IPS DF 19.7 (cell line): Measurements from ENCODE around the gene UNC5C.

Experiments
- DNase-seq: peaks from one replicate; pipeline ENCODE4 v3.0.0-alpha.2; 2013; ENCODE audit warnings: low read depth, low spot score

The UNC5C gene

DNA sequence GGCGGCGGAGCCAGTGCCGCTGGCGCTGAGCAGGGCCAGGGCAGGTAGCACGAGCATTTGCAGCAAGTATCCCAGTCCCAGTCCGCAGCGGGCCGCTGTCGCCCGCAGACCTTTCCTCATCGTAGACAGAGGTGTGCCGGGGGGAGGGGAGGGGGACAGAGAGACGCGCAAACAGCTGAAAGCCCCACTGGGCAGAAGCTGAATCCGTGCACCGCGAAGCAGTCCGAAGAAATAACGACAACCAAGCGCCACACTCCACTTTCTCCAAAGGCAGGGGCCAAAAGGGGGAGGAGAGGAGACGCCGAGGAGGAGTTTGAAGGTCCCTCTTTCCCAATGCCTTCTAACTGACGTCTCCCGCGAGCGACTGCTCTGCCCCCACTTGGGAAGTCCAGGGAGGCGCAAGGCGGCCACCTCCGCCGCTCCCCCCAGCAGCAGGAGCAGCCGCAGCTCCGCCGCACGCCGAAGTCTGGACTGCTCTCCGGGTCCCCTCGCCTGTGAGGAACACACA, at the start of gene UNC5C:
UNC5C (minus strand) TSS at position 236 of the 508 bp plus-strand sequence.
- no peak for DNase-seq

DNA sequence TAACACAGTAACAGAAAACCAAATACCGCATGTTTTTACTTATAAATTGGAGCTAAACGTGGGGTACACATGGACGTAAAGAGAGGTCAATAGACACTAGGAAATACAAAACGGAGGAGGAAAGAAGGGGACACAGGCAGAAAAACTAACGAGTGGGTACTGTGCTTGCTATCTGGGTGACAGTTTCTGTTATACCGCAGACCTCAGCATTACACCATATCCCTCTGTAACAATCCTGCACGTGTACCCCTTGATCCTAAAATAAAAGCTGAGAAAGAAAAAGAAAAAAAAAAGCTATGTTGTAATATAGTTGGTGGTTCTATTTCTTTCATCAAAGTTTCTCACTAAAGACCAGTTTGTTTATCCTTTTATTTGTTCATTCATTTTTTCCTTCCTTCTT, 47.9 kb upstream of the UNC5C start:
- no peak for DNase-seq

DNA sequence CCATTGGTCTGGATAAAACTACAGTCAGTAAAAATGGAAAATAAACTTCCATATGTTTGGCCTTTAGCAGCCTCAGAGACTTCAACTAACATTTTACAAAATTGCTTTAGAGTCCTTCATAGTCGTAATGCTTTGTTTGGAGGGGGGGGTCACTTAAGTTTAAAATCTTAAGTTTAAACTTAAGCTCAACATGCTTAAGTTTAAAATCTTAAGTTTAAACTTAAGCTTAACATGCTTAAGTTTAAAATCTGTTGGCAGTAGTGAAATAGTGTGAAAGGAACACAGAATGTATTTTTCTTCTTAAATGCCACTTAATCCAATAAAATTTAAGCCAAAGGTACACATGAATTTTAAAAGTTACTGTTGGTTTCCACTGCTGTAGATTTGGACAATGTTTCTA, 45.9 kb upstream of the UNC5C start:
- no peak for DNase-seq

DNA sequence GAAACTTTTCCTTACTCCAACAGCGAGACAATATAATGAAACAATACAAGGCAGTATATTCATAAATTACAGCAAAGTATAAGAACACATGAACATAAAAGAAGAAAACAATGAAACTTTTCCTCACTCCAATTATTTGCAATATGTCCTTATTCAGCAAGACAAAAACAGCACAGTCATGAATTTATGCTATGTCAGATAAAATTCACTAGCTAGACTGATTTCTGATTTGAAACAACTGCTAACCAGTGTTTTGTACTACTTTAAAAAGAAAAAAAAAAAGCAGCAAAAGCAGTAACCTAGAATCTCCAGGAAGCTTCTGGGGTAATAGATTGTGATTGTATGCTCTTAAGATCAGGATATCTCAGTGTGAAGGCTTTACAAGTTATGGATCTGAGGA, 45.2 kb upstream of the UNC5C start:
- no peak for DNase-seq

DNA sequence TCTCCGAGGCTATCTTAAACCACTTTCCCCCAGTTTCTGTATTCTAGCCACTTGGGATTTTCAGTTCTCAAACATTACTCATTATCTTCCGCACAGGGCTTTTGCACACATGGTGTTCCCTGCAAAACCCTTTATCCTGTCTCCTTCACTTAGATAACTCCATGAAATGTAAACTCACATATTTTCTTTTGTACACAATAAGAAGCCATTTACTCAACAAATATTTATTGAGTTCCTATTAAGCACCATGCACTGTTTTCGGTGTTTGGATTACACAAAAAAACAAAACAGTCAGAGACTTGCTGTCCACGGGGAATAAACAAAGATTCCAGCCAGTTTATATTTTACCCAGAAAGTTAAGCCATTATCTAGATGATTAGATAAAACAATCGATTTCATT, 42.5 kb upstream of the UNC5C start:
- no peak for DNase-seq

DNA sequence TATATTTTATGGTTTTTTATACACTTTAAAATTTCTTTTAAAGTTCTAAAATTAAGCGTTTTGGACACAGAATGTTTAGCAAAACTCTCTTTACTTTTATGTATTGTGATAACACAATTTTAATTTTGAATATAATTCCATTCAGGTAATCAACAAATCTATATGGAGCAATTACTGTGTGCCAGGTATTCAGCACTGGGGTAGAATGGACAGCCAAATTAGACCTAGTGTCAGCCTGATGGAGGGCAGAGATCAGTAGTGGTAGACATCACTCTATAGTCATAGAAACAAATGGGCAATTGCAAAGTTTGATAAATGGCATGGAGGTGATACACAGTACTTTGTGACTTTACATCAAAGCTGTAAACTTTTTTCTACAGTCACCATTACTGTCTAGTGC, 41.8 kb upstream of the UNC5C start:
- no peak for DNase-seq

DNA sequence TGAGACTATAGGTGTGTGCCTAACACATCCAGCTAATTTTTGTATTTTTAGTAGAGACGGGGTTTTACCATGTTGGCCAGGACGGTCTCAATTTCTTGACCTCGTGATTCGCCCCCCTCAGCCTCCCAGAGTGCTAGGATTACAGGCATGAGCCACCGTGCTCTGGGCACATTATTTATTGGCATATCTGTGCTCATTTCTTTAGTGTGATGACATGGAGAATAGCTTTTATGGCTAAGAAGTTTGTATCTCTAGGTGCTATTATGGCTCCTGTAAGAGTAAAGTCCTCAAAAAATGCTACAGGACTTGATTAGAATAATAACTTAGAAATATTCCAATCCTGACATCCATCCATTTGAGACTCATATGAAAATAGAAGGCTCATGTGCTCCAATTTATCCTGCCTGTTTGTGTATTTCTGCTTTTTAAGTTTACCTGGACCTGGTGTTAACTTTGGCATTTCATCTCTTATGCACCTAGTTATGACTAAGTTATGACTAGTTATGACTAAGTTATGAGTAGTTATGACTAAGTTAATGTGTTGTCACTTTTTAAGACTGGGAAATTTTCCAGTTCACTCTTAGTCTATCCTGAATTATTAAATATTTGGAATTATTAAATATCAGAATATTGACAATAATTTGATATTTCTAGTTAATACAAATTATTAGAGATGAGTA, 36.4 kb upstream of the UNC5C start:
- no peak for DNase-seq

DNA sequence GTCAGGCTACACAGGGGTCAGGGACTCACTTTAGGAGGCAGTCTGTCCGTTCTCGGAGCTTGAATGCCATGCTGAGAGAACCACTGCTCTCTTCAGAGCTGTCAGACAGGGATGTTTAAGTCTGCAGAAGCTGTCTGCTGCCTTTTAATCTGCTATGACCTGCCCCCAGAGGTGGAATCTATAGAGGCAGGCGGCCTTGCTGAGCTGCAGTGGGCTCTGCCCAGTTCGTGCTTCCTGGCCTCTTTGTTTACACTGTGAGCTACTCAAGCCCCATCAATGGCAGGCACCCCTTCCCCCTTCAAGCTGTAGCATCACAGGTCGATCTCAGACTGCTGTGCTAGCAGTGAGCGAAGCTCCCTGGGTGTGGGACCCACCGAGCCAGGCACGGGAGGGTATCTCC, 31.5 kb upstream of the UNC5C start:
- no peak for DNase-seq

DNA sequence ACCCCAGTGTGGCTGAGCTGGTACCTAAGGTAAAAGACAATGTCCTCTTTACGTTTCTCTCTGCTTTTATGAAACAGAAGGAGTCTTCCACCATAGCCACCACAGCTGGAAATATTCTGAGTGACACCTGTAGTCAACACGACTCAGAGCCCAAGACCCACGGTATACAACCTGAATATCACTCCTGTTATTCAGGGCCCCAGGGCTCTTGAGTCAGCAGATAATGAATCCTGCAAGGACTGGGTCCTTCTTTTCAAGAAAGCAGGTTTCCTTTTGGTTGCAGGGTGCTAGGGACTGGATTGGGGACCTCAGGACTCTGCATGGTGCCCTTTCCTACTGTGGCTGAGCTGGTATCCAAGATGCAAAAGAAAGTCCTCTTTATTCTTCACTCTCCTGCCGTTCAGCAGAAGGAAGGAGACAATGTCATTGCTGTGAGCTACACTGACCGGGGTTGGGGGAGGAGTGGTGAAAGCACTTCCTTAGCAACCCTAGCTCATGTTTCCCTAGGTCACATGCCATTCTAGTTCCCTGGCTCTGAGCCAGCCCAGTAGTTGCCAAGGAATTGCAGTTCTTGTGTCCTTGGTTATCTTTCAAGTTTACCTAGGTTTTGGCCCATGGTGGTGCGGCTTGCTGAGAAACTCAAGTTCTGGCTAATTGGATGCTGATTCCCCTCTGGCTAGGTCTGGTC, 23.7 kb upstream of the UNC5C start:
- DNase-seq = no peak

DNA sequence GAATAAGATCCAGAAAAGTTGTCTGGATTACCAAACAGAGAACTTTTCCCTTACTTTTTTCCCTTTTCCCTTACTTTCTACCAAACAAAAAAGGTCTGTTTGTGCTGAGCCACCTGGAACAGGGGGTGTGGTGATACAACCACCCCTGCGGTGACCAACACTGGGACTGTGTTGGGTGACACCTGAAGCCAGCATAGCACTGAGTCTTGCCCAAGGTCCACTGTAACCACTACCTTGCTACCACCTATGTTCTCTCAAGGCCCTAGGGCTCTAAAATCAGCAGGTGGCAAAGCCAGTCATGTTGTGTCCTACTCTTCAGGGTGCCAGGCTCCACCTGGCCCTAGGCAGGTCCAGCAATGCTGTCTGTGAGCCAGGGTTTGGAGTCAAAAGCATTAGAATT, 22.8 kb upstream of the UNC5C start:
- DNase-seq = no peak

DNA sequence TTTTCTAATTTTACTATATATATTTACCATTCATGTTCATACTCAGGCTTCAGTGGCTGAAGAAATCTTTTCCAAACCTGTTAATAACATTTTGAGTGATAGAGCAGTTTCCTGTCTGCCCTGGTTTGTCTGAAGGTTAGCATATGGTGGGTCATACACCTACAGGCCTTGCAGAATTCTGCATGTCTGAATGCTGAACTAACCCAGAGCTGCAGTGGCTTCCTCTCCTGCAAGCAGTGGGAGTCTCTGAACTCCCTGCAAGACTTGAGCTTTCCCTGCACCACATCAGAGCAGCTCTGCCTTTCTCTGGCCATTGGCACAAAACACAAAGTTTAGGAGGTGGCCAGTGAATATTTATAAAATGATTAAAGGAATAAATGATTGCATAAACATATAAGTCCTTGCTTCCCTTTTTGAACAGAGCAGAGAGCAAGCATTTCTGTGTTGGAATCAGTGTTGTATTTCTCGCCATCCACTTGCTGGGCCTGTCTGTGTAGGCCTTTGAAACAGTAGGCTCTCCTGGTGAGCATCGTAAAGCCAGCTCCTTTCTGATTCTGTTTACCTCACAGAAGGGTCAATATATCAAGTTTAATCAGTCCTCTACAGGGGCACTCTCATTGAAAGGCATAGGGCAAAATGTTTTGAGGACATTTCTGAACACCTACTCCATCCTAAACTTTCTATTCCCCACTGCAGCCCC, 15.0 kb upstream of the UNC5C start:
- no peak for DNase-seq

DNA sequence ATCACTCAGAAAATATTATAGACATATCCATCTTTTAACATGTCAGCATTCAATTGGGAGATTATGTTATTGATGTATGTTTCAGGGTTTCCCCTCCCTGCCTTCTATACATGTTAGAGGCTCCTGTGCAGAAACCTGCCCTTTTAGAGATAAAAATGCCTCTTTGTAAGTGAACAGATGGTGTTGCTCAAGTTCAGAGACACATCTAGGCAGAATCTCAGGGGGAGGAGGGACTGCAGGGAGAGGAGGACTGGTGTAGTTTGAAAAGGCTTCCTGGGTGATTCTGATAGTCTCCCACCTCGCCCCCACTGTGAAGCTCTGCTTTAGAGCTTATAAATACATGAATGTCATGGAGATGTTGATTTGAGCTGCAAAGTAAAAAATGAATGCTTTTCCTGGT, 12.0 kb upstream of the UNC5C start:
- DNase-seq = no peak

DNA sequence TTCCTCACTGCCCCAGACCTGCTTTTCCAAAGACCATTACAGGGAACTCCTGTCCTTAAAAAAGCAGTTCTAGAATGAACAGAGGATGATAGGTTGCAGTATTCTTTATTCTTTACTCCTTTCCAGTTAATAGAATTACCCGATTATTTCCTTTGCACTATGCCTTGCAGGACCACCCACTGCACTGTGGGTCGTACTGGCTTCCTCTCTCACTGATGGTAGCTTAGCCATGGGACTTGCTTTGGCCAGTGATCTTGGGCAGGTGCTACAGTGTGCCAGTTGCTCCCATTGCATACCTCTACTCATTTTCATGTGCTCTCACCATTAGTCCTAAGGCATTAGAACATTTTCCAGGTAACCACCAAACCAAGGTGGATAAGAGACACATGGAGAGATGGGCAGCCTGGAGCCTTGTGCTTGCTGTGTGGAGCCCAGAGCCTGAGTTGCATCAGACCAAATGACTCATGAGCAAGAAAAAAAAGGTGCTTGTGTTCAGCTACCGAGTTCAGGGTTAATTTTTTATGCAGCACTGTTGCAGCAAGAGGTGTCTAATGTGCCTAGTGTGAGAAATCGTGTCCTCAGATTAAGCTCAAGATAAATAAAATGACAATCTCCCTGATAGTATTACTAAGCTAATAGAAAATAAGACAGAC, 7.6 kb upstream of the UNC5C start:
- DNase-seq = no peak

DNA sequence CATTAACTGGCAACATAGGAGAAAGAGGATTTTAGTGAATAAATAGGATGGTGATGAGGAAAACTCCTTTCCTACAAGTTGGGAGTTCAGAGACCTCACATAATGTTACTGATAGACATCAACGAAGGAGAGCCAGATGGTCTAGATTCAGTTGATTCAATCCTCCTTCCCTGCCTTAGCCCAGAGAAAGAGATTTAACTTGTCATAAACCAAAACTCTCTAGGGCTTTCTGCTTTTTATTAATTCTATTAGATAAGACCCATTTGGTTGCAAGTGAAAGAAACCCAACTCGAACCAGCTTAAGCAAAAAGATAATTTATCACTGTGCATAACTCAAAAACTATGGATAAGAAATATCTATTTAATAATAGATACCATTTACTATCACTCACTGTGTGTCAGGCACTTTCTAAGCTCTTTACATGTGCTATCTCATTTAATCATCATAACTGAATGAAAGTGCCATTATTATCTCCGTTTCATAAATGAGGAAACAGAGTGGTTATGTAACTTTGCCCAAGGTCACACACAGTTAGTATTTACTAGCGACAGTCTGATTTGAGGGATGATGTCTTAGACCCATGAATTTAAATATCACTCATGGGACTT, 4.3 kb upstream of the UNC5C start:
- no peak for DNase-seq

DNA sequence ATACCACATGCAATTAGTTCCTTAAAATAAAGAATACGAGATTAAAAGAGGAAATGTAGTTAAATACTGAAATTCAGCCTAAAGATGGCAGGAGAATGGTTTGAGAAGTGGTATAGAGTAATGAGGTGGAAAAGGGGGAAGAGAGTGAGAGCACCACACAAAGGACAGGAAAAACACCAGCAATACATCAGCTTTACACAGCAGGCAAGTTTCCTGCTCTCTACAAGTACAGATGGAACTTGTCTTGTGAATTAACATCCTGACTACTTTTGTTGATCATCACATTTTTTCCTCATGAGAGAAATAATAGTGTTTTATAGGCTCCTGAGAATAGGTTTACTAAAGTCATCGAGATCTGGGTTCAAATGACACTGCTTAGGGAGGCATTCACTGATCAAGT, 2.9 kb upstream of the UNC5C start:
- no peak for DNase-seq

DNA sequence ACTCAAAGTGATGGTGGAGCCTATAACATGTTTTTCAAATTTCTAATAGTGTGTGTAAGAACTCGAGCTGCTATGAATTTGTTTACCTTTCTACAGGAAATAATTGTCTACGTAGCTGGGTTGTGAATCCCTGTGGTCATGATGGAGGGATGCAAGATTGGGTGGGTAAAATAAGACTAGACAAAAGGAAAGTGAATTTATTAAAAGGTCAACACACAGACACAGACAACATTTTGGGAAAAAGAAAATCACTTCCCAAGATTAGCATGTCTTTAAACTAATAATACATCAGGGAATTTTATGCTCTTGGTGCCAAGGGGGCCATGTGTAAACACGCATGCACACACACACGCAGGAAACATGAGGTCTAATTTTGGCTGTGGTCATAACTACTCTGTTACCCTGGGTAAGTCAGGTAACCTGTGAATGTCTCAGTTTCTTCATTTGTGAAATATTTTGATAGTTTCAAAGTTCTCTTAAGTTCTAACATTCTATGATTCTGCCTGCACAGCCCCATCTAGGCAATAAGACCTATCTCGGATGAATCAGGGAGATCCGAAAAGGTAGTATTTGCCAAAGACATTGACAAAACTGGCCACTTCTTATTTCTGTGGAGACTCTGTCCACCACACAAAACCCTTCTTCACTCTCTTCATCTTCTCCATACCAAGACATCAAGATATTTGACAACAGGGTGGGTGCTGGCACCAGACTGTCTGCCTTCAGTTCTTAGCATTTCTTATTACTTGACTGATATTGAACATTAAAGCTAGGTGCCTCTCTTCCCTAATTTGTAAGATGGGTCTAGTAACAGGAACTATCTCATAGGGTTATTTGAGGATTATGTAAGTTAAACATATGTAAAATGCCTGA, 1.6 kb upstream of the UNC5C start:
- DNase-seq = no peak

DNA sequence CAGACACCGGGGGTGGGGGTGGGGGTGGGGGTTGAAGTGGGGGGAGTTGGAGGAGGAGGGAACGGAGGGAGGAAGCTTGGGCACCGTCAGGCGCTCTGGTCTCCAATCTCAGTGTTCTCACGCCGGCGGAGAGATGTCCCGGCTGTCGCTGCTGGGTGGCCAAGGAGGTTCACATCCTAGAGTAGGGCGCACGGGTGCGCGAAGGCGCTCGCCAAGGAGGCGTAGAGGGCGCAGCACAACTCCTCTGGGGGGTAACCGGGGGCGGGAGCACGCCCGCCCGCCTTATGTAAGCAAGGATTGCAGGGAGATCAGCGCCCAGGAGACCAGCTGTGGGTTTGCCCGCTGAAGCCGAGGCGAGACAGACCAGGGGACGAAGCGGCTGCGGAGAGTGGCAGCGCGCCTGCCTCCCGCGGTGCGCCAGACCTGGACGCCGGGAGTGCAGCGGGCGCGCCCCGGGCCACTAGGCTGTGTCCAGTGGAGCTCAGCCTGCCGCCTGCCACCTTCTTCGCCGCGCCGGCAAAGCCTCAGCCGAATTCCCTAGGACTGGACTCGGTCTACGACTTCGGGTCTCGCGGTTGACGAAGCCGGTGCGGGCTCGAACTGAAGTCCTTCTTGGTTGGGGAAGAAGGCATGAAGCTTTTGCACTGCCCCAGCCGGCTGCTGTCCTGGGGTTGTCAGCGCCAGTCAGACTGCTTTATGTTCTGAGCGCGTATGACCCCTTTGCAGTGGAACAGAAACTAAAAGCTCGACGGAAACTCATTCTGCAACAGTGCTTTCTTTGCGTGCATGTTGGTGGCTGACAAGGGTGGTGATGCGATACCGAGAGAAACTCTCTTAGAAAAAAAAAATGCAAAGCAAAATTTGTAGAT, 707 bp upstream of the UNC5C start:
- DNase-seq = no peak

DNA sequence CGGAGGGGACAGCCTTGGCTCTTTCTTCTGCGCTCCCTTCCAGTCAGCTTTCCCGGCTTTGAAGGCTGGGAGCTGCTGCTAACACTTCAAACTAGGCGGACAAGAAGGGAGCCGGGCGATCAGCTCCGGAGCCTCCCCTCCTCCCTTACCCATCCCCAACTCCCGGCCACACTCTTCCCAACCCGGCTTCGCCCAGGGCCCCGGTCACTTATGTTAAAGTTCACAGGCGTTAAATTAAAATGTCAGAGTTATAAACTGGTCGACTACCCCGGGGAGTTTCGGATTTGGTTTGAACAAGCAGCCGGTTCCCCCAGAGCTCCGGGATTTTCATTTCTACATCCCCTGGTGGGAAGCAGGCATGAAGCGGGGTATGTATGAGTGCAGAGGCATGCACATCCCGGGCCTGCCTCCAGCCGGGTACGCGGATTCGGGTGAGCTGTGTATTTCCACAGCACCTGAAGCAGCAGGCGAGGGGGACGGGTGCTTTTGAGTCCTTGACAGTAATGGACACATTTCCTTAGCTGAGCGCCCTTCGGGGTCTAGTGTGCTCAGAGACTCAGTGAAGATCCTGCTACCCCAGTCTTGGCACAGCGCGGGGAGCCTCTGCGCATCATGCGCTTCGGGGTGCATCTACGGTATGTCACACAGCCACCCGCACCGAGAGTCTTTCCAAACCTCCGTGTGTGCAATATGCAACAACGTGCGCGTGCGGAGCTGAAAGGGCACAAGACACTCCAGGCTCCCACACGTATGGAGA, 880 bp downstream of the UNC5C start:
- no peak for DNase-seq
